Fibroblast of the aortic adventitia (primary cell): ENCODE measurements around the gene MARCHF10. TPM values are rescaled to one million over a fixed set of nuclear protein-coding genes. Genes with fewer than 3 reads are reported as not detected.

ENCODE experiments used
- DNase-seq: peaks from one replicate; pipeline ENCODE4 v3.0.0-alpha.2; 2010; ENCODE audit warnings: low read depth
- H3K4me3 ChIP-seq: 2 replicates; pipeline ENCODE4 v1.5.1; 2011; ENCODE audit warnings: low read depth, mild to moderate bottlenecking, control low read depth, low read length, moderate library complexity
- total RNA-seq: library from RNA; depleted of rRNA; stranded (reverse); fragments of >200 nt; gene quantifications from 2 replicates; pipeline ENCODE4 v1.2.3, GENCODE V29; 2012; ENCODE audit warnings: low replicate concordance
- TF ChIP-seq, protein P1 (sequence below): IDR thresholded peaks from 2 replicates; pipeline ENCODE4 v1.5.1; 2011; ENCODE audit warnings: mild to moderate bottlenecking, low read length, control low read depth, inconsistent platforms; ENCODE audit not compliant: insufficient read depth

MARCHF10 gene
- total RNA-seq, 1 donor, result 0.09 TPM

DNA sequence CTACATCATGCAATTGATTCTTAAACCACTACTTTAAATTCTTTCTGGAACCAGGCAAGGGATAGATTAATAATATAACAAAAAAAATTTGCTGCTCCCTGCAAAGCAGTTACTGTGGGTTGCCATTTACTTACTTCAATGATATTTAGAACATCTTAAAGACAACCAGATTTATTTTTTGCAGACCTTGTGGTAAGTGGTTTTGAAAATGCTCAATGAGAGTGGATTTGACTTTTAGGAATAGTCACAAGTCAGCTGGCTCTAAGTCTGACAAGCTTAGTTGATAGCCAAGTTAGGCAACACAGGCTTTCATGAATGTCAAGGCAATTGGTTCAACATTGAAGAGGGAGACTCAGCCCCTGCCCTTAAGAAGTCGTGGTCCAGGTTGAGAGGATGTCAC, 11.8 kb downstream of the MARCHF10 start:
- TF ChIP-seq, protein P1, sequence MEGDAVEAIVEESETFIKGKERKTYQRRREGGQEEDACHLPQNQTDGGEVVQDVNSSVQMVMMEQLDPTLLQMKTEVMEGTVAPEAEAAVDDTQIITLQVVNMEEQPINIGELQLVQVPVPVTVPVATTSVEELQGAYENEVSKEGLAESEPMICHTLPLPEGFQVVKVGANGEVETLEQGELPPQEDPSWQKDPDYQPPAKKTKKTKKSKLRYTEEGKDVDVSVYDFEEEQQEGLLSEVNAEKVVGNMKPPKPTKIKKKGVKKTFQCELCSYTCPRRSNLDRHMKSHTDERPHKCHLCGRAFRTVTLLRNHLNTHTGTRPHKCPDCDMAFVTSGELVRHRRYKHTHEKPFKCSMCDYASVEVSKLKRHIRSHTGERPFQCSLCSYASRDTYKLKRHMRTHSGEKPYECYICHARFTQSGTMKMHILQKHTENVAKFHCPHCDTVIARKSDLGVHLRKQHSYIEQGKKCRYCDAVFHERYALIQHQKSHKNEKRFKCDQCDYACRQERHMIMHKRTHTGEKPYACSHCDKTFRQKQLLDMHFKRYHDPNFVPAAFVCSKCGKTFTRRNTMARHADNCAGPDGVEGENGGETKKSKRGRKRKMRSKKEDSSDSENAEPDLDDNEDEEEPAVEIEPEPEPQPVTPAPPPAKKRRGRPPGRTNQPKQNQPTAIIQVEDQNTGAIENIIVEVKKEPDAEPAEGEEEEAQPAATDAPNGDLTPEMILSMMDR, result no peak
- DNase-seq, result no peak
- no peak overlapping the region for H3K4me3 ChIP-seq

DNA sequence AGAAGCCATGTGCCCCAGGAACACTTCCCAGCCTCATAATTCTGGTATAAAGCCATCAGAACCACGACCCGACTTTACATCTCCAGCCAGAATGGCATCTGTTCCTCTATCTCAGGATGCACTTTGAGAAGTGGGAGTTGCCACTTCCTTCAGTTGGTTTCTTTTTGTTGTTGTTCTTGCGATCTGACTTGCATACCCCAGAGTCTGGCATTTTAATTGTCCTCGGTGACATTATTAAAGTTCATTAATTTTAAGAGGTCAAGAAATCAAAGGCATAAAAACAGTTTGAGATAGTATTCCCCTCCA, 13.5 kb downstream of the MARCHF10 start:
- H3K4me3 ChIP-seq, result no peak overlapping the region
- TF ChIP-seq, protein P1, result no peak
- DNase-seq, result no peak

DNA sequence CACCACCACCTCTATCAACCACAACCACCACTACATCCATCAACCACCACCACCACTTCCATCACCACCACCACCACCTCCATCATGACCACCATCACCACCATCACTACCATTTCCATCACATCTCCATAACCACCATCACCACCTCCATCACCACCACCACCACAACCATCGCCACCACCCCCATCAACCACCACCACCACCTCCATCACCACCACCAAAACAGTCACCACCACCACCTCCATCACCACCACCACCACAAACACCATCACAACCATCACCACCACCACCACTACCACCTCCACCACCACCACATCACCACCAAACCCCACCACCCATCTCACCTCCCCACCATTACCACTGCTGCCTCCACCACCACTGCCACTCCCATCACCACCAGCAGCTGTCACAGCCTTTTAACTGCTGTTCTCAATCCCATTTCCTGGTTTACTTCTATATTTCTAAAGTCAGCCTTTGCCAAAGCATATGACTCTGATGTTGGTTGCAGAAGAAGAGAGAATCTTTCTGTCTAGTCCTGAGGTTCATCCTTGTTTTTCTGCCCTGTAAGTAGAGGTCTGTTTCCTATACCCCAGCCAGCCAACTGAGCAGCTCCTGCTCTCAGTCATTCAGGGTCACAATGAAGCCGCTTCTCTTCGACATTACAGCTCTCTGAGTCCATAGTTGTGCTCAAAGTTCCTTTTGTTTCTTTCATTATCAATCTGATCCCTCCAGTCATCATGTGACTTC, 14.0 kb downstream of the MARCHF10 start:
- H3K4me3 ChIP-seq, result no peak overlapping the region
- no peak for DNase-seq
- TF ChIP-seq, protein P1, result no peak

DNA sequence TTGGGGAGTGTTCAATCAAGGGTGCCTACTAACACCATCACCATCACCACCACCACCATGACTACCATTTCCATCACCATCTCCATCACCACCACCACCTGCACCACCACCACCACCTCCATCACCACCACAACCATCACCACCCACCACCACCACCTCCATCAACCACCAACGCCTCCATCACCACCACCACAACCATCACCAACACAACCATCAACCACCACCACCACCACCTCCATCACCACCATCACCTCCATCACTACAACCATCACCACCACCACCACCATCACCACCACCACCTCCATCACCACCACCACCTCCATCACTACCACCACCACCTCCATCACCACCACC, 15.7 kb downstream of the MARCHF10 start:
- H3K4me3 ChIP-seq, result no peak overlapping the region
- no peak for DNase-seq
- TF ChIP-seq, protein P1, result no peak

DNA sequence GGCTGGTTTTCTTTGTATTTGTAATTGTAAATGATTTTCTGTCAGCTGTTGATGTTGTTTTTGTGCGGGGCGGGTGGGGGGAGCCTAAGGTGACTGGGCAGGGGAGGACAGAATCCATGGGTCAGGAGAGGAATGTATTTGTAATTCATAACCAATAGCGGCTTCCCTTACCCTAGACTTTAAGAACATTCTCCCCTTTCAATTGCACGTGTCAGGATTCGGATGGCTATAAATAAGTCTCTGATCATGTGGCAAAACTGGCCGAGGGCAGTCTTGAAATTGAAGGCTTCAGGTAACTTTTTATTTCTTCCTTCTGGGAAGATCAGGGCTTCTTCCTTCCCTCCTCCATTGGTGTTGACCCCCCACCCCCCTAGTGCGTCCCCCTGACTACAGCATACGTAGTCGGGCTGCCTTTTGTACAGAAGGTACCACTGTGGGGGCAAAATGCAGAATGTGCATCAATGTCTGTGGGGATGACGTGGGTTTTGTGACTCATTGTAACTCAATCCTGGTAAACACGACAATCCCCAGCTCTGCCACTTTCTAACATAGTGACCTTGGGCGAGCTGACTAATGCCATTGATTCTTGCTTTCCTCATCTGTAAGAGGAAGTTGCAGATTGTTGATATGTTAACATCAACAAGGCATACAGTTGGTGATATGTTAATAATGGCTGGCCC, 16.2 kb downstream of the MARCHF10 start:
- TF ChIP-seq, protein P1, result no peak
- DNase-seq, result peak; percentile 63
- no peak overlapping the region for H3K4me3 ChIP-seq

DNA sequence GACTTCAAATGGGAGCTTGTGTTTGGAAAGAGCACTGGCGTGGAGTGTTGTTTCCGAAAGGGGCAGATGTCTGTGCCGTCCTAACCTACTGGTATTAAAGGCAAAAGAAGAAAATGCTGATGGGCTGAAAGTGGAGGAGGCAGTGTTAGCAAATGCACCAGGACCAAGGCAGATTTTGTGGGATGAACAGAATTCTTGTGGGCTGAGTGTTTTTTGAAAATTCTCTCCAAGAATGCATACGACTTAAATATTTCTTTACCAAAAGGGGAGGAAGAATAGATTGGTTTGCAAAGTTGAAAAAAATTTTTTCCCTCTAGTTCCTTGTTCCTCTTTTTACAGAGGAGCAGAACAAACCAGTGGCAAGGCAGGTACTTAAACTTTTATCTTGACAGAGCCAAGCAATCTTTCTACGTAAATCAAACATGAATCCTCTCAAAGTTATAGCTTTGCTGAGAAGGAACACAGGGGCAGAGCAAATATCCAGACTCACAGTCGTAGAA, 16.8 kb downstream of the MARCHF10 start:
- TF ChIP-seq, protein P1, result no peak
- no peak overlapping the region for H3K4me3 ChIP-seq
- peak; percentile 77 for DNase-seq
